HepG2 (cell line): ENCODE results near the gene GPR162. TPM values are rescaled to one million over a fixed set of nuclear protein-coding genes. Genes with fewer than 3 reads are reported as not detected.

ENCODE experiments used
- ARID3A ChIP-seq: IDR thresholded peaks from 2 replicates; pipeline ENCODE4 v1.6.1; 2012; ENCODE audit warnings: low read depth, low read length, improper control_type of control experiment
- ATF3 ChIP-seq: sonication (generic); formaldehyde crosslinking; IDR thresholded peaks from 2 replicates; pipeline ENCODE4 v1.4.0; 2020; ENCODE audit warnings: missing genetic modification reagents
- CREB3 ChIP-seq: sonication (generic); formaldehyde crosslinking; IDR thresholded peaks from 2 replicates; pipeline ENCODE4 v1.5.0; 2020; ENCODE audit warnings: missing genetic modification reagents
- FOXA1 ChIP-seq, 2 experiments: fragments of 450-650 bp in 1 of 2; sonication (generic) in 1 of 2; formaldehyde crosslinking in 1 of 2; IDR thresholded peaks; 2 replicates each; pipeline versions ENCODE4 v1.4.0 to v1.6.1; 2016 to 2020; ENCODE audit warnings: missing genetic modification reagents in 1 of 2
- GATA4 ChIP-seq: sonication (generic); IDR thresholded peaks from 2 replicates; pipeline ENCODE4 v1.6.1; 2016; ENCODE audit warnings: antibody characterized with exemption, low read depth, borderline replicate concordance
- KLF16 ChIP-seq, 2 experiments: sonication (generic) in 1 of 2; formaldehyde crosslinking in 1 of 2; IDR thresholded peaks; 2 replicates each; pipeline versions ENCODE4 v1.6.1 to v1.8.0; 2016 to 2023; ENCODE audit warnings: missing genetic modification reagents in 2 of 2, missing compliant biosample characterization in 1 of 2
- MAZ ChIP-seq, 2 experiments: sonication (generic) in 1 of 2; formaldehyde crosslinking in 1 of 2; IDR thresholded peaks; 2 replicates each; pipeline versions ENCODE4 v1.5.0 to v1.6.1; 2012 to 2020; ENCODE audit warnings: low read depth in 2 of 2, mild to moderate bottlenecking in 2 of 2, borderline replicate concordance in 1 of 2, improper control_type of control experiment in 1 of 2, low read length in 1 of 2, missing genetic modification reagents in 1 of 2, moderate library complexity in 1 of 2
- NFKB2 ChIP-seq: sonication (generic); formaldehyde crosslinking; IDR thresholded peaks from 2 replicates; pipeline ENCODE4 v1.4.0; 2020; ENCODE audit warnings: missing genetic modification reagents, borderline replicate concordance
- ONECUT2 ChIP-seq: sonication (generic); formaldehyde crosslinking; IDR thresholded peaks from 2 replicates; pipeline ENCODE4 v1.4.0; 2020; ENCODE audit warnings: missing genetic modification reagents
- PHB2 ChIP-seq: fragments of 450-650 bp; IDR thresholded peaks from 2 replicates; pipeline ENCODE4 v1.6.1; 2018; ENCODE audit not compliant: partially characterized antibody
- RCOR2 ChIP-seq: IDR thresholded peaks from 2 replicates; pipeline ENCODE4 v1.6.1; 2016; ENCODE audit warnings: missing biosample characterization, missing genetic modification reagents
- SALL2 ChIP-seq: sonication (generic); formaldehyde crosslinking; IDR thresholded peaks from 2 replicates; pipeline ENCODE4 v1.8.1; 2023; ENCODE audit warnings: mild to moderate bottlenecking, missing genetic modification reagents, inconsistent platforms
- SIN3A ChIP-seq: IDR thresholded peaks from 2 replicates; pipeline ENCODE4 v1.6.1; 2011; ENCODE audit warnings: low read depth, mild to moderate bottlenecking, control low read depth, low read length, borderline replicate concordance
- SMYD3 ChIP-seq: sonication (generic); formaldehyde crosslinking; IDR thresholded peaks from 2 replicates; pipeline ENCODE4 v1.8.1; 2023; ENCODE audit warnings: mild to moderate bottlenecking, missing genetic modification reagents
- SP2 ChIP-seq: sonication (generic); formaldehyde crosslinking; IDR thresholded peaks from 2 replicates; pipeline ENCODE4 v1.5.1; 2020; ENCODE audit warnings: mild to moderate bottlenecking, missing genetic modification reagents
- ZBTB1 ChIP-seq: sonication (generic); formaldehyde crosslinking; IDR thresholded peaks from 2 replicates; pipeline ENCODE4 v1.4.0; 2020; ENCODE audit warnings: missing genetic modification reagents, borderline replicate concordance
- ZBTB42 ChIP-seq: sonication (generic); formaldehyde crosslinking; IDR thresholded peaks from 2 replicates; pipeline ENCODE4 v1.5.0; 2020; ENCODE audit warnings: mild to moderate bottlenecking, missing genetic modification reagents
- ZBTB8A ChIP-seq: sonication (generic); formaldehyde crosslinking; IDR thresholded peaks from 2 replicates; pipeline ENCODE4 v1.4.0; 2020; ENCODE audit warnings: mild to moderate bottlenecking, low read depth, missing genetic modification reagents, borderline replicate concordance
- ZNF251 ChIP-seq: sonication (generic); formaldehyde crosslinking; IDR thresholded peaks from 2 replicates; pipeline ENCODE4 v1.9.0; 2021; ENCODE audit warnings: mild to moderate bottlenecking, missing genetic modification reagents
- ZNF253 ChIP-seq: sonication (generic); formaldehyde crosslinking; IDR thresholded peaks from 2 replicates; pipeline ENCODE4 v1.8.0; 2022; ENCODE audit warnings: mild to moderate bottlenecking, missing genetic modification reagents, borderline replicate concordance
- ZNF33A ChIP-seq: sonication (generic); formaldehyde crosslinking; IDR thresholded peaks from 2 replicates; pipeline ENCODE4 v1.5.1; 2020; ENCODE audit warnings: missing genetic modification reagents, mild to moderate bottlenecking, moderate library complexity, borderline replicate concordance
- ZNF367 ChIP-seq: sonication (generic); formaldehyde crosslinking; IDR thresholded peaks from 2 replicates; pipeline ENCODE4 v1.4.0; 2020; ENCODE audit warnings: missing genetic modification reagents, borderline replicate concordance
- ZNF598 ChIP-seq: sonication (generic); formaldehyde crosslinking; IDR thresholded peaks from 2 replicates; pipeline ENCODE4 v1.5.1; 2020; ENCODE audit warnings: mild to moderate bottlenecking, missing genetic modification reagents, borderline replicate concordance
- ZNF768 ChIP-seq: sonication (generic); formaldehyde crosslinking; IDR thresholded peaks from 2 replicates; pipeline ENCODE4 v1.4.0; 2020; ENCODE audit warnings: missing genetic modification reagents
- polyA plus RNA-seq, 8 experiments: library from polyadenylated mRNA; depleted of rRNA in 3 of 8; stranded (reverse) in 7 of 8; unstranded in 1 of 8; fragments of >200 nt; fragmentation: Illumina TruSeq in 4 of 8; extraction: Trizol in 4 of 8; gene quantifications; 2 replicates each; pipeline versions ENCODE4 v1.2.1 to v1.2.3, GENCODE V29; 2011 to 2016; ENCODE audit warnings: low read depth in 4 of 8, missing spikeins in 1 of 8, mixed read lengths in 1 of 8; ENCODE audit not compliant: insufficient read depth in 1 of 8
- total RNA-seq, 5 experiments: library from RNA; depleted of rRNA; stranded (reverse); fragments of >200 nt; fragmentation: Illumina TruSeq; extraction: Trizol; gene quantifications; 2 replicates each; pipeline ENCODE4 v1.2.3, GENCODE V29; 2016; ENCODE audit warnings: low read depth in 1 of 5

Gene GPR162
- total and polyA plus RNA-seq, 2 of the 13 experiments (the other 11 are each of a cell fraction or from before 2014, with no cell fraction given), result 0.08 TPM; not detected in 1

- TF ChIP-seq SMYD3 (CRISPR knock-in tag), result peak; percentile 77; the same call in 1 of the 2 replicates
- no peak for TF ChIP-seq FOXA1 (IDR thresholded peaks at IDR 0.05)
- no peak for TF ChIP-seq FOXA1 (CRISPR knock-in tag; IDR thresholded peaks at IDR 0.05)
- TF ChIP-seq ONECUT2, result no peak
- 0 out of 2 replicates have a peak, but pooled peaks have one; percentile 27 for TF ChIP-seq ZBTB1 (CRISPR knock-in tag)
- no peak for TF ChIP-seq ARID3A
- TF ChIP-seq ZNF768 (CRISPR knock-in tag), result peak; percentile 60; the same call in 1 of the 2 replicates
- TF ChIP-seq NFKB2 (CRISPR knock-in tag), result no peak
- no peak for TF ChIP-seq CREB3 (CRISPR knock-in tag)
- peak in 1 of 2 experiments; percentile 63; a peak in 1 of 4 replicates for TF ChIP-seq KLF16 (CRISPR knock-in tag; IDR thresholded peaks at IDR 0.05)
- 0 out of 2 replicates have a peak, but pooled peaks have one; percentile 34 for TF ChIP-seq ZNF251 (CRISPR knock-in tag)
- TF ChIP-seq PHB2, result no peak
- no peak for TF ChIP-seq ZBTB8A (CRISPR knock-in tag)
- TF ChIP-seq ZNF598 (CRISPR knock-in tag), result no peak
- no peak for TF ChIP-seq RCOR2 (CRISPR knock-in tag)
- no peak; the same call in 1 of the 2 replicates for TF ChIP-seq SALL2 (CRISPR knock-in tag)
- peak; percentile 86 for TF ChIP-seq SIN3A
- TF ChIP-seq SP2 (CRISPR knock-in tag), result no peak
- TF ChIP-seq ZNF367 (CRISPR knock-in tag), result no peak
- TF ChIP-seq GATA4, result 0 out of 2 replicates have a peak, but pooled peaks have one; percentile 30
- no peak for TF ChIP-seq ZNF33A
- TF ChIP-seq ZBTB42 (CRISPR knock-in tag), result no peak
- no peak for TF ChIP-seq ATF3 (CRISPR knock-in tag)
- no peak for TF ChIP-seq ZNF253
- TF ChIP-seq MAZ (IDR thresholded peaks at IDR 0.05; ENCODE audit: borderline replicate concordance, low read depth, low read length), result peak; percentile 76; the same call in 1 of the 2 replicates
- peak; percentile 62 for TF ChIP-seq MAZ (CRISPR knock-in tag; IDR thresholded peaks at IDR 0.05; ENCODE audit: low read depth)
These were observed 50.7 kb downstream of the GPR162 start (continued) for GRCh38 chr12:6872073-6873048.
